ENCODE results near the gene SDR42E1.

The SDR42E1 gene

DNA sequence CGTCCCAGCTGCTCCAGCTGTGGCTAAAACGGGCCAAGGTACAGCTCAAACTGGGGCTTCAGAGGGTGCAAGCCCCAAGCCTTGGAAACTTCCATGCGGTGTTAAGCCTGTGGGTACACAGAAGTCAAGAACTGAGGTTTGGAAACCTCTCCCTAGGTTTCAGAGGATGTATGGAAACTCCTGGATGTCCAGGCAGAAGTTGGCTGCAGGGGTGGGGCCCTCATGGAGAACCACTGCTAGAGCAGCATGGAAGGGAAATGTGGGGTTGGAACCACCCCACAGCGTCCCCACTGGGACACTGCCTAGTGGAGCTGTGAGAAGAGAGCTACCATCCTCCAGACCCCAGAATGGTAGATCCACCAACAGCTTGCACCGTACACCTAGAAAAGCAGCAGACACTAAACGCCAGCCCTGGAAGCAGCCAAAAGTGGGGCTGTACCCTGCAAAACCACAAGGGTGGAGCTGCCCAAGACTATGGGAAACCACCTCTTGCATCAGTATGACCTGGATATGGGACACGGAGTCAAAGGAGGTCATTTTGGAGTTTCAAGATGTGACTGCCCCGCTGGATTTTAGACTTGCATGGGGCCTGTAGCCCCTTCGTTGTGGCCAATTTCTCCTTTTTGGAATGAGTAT is 2.2 kb downstream of the SDR42E1 start:
- no peak for DNase-seq (ENCODE audit: low read depth)
- no peak overlapping the region for H3K4me3 ChIP-seq (replicated peaks; ENCODE audit: low read depth, low read length)
- TF ChIP-seq, protein P1, sequence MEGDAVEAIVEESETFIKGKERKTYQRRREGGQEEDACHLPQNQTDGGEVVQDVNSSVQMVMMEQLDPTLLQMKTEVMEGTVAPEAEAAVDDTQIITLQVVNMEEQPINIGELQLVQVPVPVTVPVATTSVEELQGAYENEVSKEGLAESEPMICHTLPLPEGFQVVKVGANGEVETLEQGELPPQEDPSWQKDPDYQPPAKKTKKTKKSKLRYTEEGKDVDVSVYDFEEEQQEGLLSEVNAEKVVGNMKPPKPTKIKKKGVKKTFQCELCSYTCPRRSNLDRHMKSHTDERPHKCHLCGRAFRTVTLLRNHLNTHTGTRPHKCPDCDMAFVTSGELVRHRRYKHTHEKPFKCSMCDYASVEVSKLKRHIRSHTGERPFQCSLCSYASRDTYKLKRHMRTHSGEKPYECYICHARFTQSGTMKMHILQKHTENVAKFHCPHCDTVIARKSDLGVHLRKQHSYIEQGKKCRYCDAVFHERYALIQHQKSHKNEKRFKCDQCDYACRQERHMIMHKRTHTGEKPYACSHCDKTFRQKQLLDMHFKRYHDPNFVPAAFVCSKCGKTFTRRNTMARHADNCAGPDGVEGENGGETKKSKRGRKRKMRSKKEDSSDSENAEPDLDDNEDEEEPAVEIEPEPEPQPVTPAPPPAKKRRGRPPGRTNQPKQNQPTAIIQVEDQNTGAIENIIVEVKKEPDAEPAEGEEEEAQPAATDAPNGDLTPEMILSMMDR (IDR thresholded peaks at IDR 0.05; ENCODE audit: low read length, missing control alignments) = no peak

DNA sequence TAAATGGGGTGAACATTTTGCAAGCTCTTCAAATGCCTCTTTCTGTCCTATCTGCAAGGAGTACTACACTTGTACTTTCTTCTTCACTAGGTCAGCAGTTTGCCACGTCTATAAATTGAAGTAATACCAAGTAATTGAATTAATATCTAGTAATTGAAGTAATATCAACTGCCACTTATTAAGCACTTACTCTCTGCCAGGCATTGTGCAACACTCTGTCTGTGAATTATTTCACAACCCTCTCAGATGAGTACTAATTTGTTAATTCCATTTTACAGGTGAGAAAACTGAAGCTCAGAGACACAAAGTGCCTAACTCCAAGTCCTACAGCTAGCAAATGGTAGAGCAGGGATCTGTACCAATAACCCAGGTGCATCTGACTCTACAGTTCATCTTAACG is 4.1 kb downstream of the SDR42E1 start:
- TF ChIP-seq, protein P1 (IDR thresholded peaks at IDR 0.05; ENCODE audit: low read length, missing control alignments) = no peak
- H3K4me3 ChIP-seq (replicated peaks; ENCODE audit: low read depth, low read length) = no peak overlapping the region
- no peak for DNase-seq (ENCODE audit: low read depth)

DNA sequence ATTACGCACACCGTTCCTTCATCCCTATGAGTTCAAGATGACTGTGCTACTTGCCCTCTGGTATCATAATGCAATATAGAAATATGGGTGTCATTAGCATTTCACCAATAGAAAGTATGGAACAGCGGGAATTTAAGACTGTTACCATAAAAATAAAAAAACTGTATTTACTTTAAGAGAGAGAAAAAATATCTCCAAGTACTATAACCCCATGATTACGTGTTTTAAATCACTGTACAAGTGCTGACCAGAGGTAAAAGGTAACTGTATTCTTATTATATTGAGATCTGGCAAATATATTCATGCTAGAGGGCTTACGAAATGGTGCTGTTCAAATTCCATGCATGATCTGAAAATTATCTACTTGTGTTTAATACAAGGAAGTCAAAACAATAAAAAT is 5.2 kb downstream of the SDR42E1 start:
- TF ChIP-seq, protein P1 (IDR thresholded peaks at IDR 0.05; ENCODE audit: low read length, missing control alignments) = no peak
- DNase-seq (ENCODE audit: low read depth) = no peak
- H3K4me3 ChIP-seq (replicated peaks; ENCODE audit: low read depth, low read length) = no peak overlapping the region

DNA sequence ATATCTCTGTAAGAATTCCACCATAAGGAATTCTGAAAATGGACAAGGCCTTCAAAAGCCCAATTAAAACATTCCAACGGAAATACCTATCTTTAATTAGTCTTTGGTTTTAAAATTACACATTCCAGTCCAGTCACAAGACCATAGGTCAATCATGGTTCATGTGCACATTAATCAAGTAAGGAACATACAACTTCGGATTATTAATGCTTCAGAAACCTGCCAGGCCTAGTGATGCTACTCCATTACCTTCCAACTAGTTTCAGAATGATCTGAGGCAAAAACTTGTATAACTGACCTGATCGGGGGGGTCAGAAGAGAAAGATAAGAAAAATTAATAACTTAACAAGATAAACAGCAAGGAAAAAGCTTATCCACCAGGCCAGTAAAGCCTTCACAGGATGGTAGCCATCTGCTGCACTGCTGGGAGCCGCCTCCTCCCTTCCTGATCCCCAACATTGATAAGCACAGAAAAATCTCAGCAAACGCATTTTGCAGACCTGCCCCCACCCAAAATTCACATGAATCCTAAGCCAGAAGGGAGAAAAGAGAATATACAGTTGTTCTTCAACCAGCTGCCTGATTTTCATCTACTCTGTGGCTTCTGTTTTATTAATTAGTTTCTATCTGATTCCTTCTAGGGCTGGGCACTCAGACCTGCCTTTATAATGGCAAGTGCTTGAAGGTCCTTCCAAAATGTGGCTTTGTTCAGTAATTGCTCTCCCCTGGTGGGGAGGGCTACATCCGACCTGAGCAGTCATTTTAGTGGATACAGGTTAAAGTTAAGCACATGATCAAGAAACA is 6.0 kb downstream of the SDR42E1 start:
- H3K4me3 ChIP-seq (replicated peaks; ENCODE audit: low read depth, low read length) = no peak overlapping the region
- DNase-seq (ENCODE audit: low read depth) = no peak
- TF ChIP-seq, protein P1 (IDR thresholded peaks at IDR 0.05; ENCODE audit: low read length, missing control alignments) = no peak

DNA sequence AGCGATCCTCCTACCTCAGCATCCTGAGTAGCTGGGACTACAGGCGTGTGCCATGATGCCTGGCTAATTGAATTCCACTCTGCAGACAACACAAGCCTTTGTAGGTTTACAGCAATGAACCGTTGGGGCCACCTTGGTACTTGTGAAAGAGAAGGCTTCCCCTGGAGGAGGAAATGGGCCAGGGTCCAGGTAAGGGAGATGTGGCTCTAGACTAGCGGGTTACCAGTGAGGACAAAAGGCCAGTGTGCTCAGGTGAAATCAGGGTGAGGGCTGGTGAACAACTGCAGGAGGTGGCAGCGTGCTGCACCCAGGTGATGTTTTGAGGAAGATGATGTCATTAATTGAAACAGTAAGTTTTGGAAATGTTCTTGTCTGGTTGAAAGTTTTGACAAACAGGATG is 6.7 kb downstream of the SDR42E1 start:
- no peak overlapping the region for H3K4me3 ChIP-seq (replicated peaks; ENCODE audit: low read depth, low read length)
- no peak for DNase-seq (ENCODE audit: low read depth)
- TF ChIP-seq, protein P1 (IDR thresholded peaks at IDR 0.05; ENCODE audit: low read length, missing control alignments) = no peak

DNA sequence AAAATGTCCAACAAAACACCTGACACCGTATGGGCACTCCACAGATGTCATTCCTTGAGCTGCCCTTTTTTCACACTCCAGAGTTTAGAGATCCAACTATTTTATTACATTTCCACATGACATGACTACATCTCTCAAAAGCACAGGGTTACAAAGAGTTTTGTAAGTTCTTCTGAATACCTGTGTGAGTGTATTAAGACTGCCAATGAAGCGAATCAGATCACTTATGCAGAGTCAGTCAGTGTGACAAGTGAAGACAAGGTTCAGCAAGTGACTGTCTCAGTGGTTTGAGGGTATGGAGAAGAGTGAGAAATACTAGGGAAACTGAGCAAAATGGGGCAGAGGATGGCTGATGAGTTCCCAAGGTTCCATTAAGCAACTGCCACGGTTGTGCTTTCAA is 8.4 kb downstream of the SDR42E1 start:
- no peak for DNase-seq (ENCODE audit: low read depth)
- no peak overlapping the region for H3K4me3 ChIP-seq (replicated peaks; ENCODE audit: low read depth, low read length)
- TF ChIP-seq, protein P1 (IDR thresholded peaks at IDR 0.05; ENCODE audit: low read length, missing control alignments) = no peak

Measured in fibroblast of pulmonary artery (primary cell).